NCI-H2107 (cell line): ENCODE measurements around the gene METTL3.

Source experiments
- DNase-seq: peaks from one replicate; lab custom pipeline; 2025; lab: John Stamatoyannopoulos, UW

The METTL3 gene

GRCh38 chr14:21526672-21527317, 15.7 kb upstream of the METTL3 start:
- DNase-seq: peak; percentile 67

- DNase-seq: peak; percentile 98
Observed at GRCh38 chr14:21525962-21526671, 15.0 kb upstream of the METTL3 start, which contains the start of gene SALL2. SALL2 (minus strand) TSS chr14:21526346; CDS start chr14:21526127, 219 bp downstream.

GRCh38 chr14:21525571-21525961, 14.4 kb upstream of the METTL3 start:
- peak; percentile 17 for DNase-seq

- DNase-seq: no peak
Observed at GRCh38 chr14:21524575-21525490, 13.7 kb upstream of the METTL3 start.

- DNase-seq: no peak
Observed at GRCh38 chr14:21523203-21523602, 12.1 kb upstream of the METTL3 start.

- no peak for DNase-seq
Observed at GRCh38 chr14:21521501-21521900, 10.4 kb upstream of the METTL3 start.

GRCh38 chr14:21520767-21521166, 9.6 kb upstream of the METTL3 start:
- DNase-seq: no peak

GRCh38 chr14:21518725-21519124, 7.6 kb upstream of the METTL3 start:
- DNase-seq: no peak

- DNase-seq: no peak
Observed at GRCh38 chr14:21514341-21514740, 3.2 kb upstream of the METTL3 start.

- DNase-seq: no peak
Observed at GRCh38 chr14:21509432-21510143, 1.6 kb downstream of the METTL3 start.

- DNase-seq: no peak
Observed at GRCh38 chr14:21506557-21506956, 4.6 kb downstream of the METTL3 start.

- no peak for DNase-seq
Observed at GRCh38 chr14:21505012-21505553, 6.1 kb downstream of the METTL3 start.

- no peak for DNase-seq
Observed at GRCh38 chr14:21503376-21503775, 7.8 kb downstream of the METTL3 start.

GRCh38 chr14:21501568-21501967, 9.6 kb downstream of the METTL3 start:
- DNase-seq: no peak

- peak; percentile 23 for DNase-seq
Observed at GRCh38 chr14:21498540-21499526, 12.3 kb downstream of the METTL3 start.

- DNase-seq: no peak
Observed at GRCh38 chr14:21496453-21496852, 14.7 kb downstream of the METTL3 start.

- no peak for DNase-seq
Observed at GRCh38 chr14:21494902-21495762, 16.0 kb downstream of the METTL3 start.

- DNase-seq: no peak
Observed at GRCh38 chr14:21486640-21487087, 24.5 kb downstream of the METTL3 start.
